HG03442 (cell line): ENCODE data around the gene TLE4.

Experiments
- ATAC-seq: cut with Tn5 transposase; IDR thresholded peaks from one replicate; pipeline ENCODE4 v1.9.1; 2021; ENCODE audit warnings: mild to moderate bottlenecking, moderate library complexity; ENCODE audit not compliant: unreplicated experiment

The TLE4 gene

DNA sequence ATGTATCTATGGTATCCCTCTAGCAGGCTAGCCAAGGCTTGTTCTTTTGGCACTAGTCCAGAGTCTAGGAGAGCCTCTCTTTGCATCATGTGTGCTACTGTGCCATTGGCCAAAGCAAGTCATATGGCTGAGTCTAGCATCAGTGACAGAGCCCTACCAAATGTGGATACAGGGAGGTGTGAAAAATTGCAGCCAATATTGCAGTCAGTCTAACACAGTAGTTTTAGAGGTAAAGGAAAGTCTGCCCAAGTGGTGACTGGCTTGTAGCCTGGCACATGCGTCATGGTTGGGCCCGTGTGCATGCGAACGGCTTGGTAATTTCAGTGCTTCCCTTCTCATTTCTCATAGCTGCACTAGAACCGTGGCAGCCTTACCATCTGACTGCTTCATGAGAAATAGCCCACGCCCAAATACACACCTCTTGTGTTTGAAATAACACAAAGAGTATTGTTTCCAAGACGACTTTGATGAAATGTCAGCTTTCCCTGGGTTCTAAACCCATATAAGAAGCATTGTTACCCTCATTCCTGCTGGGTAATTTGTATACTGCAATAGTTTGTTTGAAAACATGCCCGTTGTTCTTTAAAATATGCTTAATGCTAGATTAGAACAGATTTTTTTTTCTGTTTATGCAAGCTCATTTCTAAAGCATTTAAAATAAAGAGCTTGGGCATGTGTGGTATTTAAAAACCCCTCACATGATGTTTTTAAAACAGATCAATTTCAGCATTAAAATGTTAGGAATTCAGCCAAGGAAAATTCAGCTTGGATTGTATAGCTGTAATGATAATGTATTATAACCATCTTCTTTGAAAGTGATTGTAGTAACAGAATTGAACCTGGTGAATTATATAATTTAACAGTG, 113.2 kb downstream of the TLE4 start:
- ATAC-seq: no peak

DNA sequence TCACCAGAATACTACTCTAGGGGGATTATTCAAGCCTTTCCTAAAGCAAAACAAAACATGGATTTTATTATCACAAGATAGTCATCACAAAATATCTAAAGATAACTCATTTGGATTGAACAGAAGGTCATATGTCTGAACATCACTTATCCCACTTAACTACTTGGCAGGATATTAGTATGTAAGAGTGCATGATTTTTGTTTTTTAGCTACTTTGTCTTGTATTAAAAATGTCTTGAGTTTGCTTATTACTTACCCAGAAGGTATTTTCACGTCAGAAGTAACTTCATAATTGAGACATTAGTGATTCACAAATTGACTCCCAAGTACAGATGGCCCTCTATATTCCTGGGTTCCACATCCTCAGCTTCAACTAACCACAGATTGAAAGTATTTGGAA, 113.8 kb downstream of the TLE4 start:
- no peak for ATAC-seq

DNA sequence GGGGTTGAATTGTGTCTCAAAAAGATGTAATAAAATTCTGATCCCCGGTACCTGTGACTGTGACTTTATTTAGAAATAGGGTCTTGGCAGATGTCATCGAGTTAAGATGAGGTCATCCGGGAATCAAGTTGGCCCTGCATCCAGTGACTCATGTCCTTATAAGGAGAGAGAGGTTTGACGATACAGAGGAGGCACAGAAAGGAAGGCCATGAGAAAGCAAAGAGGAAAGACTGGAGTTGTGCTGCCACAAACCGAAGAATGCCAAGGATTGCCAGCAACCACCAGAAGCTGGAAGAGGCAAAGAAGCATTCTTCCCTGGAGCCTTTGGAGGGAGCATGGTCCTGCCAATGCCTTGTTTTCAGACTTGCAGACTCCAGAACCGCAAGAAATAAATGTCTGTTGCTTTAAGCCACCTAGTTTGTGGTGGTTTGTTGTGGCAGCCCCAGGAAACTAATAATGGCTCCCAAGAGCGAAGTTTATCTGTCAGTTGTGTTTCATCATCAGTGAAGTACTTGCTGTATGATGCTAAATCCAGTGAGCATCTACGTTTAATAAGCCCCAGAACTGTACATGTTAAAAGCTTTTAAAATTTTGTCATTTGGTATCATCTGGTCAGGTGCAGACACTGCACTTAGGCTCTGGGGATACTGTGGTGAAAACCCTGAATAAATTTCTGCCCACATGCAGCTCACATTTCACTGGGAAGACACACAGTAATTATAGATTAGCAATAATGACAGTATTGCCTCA, 114.8 kb downstream of the TLE4 start:
- ATAC-seq: no peak

DNA sequence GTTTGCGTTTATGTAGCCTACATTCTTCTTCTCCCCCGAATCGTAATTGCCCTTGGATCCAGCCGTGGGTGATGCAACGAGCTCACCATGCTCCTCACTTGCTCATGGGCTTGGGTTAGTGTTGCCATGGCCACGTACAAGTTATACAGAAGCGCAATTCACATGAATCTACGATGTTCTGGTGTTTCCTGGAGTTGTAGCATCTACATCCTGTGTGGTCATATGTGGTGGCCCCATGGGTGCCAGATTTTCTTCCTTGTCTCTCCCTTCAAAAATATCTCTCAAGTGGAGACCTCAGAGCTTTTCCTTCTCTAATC, 115.3 kb downstream of the TLE4 start:
- peak; percentile 49 for ATAC-seq

DNA sequence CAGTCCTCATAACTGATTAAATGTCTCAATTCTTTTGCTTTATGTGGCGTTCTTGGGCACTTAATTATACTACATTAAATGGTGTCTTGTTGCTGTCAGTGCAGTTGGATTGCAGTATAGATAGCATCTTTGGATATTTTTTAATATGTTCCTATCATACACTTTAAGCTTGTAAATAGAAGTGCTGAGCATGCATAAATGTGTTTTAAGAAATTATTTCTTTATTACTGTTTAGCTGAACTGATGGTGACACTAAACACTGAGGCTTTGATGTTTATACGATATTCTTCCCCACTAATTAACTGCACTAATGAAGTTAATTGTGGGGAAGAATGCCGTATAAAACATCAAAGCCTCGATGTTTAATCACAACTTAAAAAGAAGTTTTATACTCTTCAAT, 116.6 kb downstream of the TLE4 start:
- no peak for ATAC-seq

DNA sequence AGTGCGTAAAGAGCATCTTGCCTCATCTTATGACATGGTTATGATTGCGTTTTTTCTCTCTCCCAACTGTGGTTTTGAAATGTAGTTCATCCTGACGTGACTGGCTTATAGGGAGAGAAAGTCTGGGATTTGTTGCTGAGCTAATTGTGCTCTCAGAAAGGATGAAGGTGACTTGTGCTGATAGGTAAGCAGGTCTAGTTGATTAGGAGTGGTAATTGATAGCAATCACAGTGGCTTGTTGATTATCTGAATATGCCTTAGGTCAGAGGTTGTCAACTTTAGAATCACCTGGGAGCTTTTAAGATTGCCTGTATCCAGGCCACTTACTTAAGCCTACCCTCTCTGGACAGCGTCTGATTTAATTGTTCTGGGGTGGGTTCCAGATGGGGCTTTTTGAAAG, 117.8 kb downstream of the TLE4 start:
- ATAC-seq: no peak

DNA sequence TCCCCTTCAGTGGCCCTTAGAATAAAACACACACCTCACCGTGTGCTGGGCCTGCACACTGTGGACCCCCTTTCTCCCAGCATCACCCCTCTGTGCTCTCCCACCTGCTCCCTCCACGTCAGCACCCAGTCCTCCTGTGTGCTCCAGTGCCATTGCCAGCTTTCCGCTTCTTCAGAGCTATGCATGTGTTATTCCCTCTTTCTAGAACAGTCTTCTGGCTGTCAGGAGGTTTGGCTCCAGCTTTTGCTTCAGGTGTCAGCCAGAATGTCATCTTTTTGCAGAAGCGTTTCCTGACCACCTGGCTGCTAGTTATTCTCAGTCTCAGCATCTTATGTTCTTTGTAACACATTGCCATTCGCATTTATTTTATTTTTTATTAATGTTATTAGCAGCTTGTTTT, 119.7 kb downstream of the TLE4 start:
- no peak for ATAC-seq

DNA sequence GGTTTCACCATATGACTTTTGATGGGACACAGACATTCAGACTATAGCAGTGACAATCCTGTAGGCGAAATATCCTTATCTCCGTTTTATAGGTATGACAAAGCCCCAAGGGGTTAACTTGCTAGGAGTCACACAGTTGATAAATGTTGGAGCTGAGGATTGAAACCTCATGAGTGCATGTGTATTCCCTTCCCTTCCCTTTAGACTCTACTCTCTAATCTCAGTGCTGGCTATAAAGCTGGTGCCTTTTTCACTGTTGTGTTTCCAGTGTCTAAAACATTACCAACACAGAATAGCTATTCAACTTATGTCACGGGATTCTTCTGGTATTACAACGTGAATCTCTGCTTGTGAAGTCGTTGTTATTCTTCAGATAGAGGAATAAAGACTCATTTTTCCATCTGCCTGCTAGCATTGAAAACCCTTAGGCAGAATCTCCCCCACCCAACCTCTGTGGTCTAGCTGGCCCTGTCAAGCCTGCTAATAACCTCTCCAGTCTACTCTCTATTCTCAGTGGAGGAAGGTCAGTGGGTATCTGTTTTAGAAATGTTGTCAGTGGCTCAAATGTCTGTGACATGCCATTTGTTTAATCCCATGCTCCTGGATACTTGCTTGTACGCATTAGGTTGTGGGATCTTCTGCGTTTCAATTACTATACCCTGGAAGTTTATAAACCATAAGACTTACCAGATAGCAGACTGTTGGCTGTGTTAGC, 121.2 kb downstream of the TLE4 start:
- no peak for ATAC-seq

DNA sequence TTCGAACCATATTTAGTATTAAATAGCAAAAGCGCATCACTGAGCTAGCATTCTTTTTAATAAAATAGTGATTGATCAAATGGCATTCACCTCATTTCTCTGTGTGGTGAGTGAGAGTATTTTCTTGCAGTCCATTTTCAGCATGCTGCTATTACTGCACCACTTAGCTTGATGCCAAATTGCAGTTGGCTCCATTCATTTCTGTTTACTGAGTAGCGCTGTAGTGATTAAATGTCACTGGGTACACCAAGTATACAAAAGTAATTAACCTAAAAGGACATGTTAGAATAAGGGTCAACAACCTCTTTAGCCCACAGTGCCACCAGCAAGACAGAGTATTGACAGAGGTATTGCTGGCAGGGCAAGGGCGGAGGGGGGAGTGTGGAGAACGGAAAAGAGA, 122.0 kb downstream of the TLE4 start:
- no peak for ATAC-seq

DNA sequence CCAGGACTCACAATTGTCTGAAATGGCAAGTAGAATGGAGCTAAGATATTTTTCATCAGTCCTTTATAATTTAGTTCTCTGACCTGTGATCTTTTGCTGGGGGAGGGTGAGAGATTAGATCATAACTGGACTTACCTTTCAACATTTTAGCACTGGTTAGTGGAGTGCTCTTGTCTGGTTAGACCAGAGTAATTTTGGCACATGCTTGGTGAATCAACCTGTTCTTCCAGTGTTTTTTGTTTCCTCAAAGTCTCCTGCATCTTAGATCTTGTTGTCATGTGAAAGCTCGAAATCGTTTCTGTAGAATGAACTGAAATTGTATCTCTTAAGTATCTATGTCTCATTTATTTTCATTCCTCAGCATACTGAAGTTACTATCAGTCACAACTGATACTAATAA, 122.4 kb downstream of the TLE4 start:
- ATAC-seq: no peak

DNA sequence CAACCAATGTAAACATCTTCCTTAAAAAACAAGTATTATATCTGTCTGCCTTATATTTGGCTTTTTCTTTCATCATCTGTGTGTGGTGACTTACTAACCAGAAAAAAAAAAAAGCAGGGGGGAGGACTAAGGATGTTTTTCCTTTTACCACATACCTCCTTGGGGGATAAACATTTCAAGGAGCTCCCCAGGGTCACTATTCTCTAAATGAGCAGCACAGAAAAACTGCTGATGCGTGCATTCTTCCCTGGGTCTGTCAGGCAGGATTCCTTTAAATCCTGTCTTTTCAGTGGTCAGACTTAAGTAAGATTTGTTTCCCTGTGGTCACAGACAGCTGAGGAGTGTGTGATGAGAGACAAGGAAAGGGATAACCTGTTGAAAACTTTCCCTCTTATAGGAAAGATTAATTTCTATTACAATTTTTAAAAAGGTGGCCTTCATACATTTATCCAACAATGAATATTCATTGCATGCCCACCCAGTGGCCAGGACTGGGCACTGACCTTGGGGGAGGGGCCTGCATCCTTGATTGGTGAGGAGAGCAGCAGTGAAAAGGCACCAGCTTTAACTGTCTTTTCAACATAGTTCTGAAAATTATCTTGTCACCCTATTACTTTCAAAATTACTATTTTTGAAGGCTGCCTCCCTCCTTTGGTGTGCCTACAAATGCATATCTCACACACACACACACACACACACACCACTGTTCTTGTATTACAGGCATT, 123.1 kb downstream of the TLE4 start:
- no peak for ATAC-seq

DNA sequence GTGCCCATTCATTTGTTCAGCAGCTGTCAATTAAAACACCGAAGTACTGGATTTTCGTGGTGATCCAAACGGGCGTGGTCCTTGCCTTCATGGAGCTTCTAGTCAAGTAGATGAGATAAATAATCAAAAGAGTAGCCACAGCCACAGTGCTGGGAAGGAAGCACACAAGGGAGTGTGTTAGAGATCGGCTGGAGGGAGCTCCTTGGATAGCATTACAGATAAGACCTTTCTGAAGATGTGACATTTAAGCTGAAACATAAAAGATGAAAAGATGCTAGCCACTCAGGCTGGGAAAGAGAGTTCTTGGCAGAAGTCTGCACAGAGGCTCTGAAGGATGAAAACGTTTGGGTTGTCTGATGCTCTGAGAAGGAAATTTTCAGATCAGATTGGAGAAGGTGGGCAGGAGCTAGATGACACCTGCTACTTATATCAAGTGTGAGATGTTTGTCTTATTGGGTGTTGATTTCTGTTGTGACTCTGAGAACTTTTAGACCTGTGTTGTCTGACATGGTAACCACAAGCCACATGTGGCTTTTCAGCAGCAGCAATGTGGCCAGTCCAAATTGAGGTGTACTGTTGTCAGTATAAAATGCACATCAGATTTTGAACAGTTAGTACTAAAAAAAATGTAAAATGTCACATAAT, 123.9 kb downstream of the TLE4 start:
- ATAC-seq: peak; percentile 73

DNA sequence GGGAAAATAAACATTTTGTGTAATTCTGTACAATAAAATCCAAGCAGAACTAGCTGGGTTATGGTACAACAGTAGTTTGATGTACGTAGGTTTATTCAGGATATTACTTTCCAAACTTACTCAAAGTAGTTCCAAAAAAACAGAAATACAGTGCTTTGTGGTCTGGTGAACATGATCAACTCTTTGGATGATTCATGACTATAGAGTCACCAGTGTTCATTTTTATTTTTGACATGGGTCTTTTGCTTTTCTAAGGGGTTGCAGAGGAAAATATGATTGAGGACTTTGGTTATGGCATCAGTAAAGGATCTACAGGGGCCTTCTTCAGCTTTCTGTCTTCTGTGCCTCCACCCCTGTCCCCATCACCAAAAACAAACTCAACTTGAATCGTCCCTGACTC, 127.2 kb downstream of the TLE4 start:
- ATAC-seq: no peak

DNA sequence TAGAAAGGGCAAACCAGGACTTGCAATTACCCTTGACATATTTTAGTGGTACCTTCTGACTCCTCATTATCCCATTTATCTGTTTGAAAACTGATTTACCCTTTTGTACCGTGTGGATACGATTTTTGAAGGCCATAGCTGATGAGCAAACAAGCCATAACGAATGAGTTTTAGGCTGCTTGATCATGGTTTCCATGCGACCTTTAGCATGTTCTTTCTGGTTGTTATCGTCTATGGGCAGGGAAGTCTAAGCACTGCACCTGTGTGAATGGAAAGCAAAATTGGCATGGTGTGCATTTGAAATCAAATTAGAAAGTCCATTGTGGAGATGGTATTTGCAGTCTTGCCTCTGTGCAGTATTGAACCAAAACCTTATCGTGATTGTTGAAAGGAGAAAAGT, 127.7 kb downstream of the TLE4 start:
- ATAC-seq: no peak

DNA sequence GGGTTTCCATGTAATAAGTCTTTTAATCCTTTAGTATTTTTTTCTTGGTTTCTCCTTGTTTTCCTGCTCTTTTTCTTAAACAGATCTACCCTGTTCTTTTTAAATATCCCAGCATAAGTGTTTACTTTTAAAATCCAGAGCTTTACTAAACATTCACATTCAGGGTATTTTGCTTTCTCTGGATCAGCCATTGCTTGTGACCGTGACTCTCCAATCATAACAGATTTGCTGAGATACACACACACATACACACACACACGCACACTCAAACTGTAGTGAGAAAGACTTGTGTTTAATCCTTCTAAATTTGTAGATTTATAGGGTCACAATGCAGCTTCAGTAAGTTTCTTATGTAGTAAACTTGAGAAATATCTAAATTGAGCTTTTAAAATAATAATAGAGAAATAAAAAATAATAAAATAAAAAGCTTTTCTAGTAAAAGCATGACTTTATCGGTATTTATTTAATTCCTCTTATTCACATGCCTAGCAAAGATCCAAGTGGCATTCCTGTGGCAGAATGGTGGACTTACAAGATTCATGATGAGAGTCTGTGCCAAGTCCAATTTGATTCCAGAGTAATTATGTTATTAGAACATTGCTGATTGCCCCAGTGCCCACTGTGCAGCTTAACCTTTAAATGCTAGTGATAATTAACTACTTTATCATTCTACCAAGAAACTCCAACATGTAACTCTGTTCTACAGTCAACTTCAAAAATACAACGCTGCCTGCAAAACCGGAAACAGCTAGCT, 129.0 kb downstream of the TLE4 start:
- no peak for ATAC-seq

DNA sequence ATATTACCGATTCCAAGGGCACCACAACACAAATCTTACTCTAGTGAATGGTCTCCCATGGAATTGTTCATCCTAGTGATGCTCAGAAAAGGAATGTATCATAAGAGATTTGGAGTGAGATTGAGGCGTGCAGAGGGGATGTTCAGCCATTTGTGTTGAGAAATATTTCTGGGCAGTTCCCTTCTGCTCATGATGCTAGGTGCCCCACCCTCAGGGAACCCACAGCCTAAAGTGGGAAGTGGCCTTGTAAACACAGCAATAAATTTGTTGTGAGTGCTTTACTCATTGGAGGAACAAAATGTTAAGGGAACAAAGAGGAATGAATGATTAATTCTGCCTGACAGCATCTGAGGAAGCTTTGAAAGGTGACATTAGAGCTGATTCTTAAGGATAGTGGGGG, 129.9 kb downstream of the TLE4 start:
- ATAC-seq: no peak

DNA sequence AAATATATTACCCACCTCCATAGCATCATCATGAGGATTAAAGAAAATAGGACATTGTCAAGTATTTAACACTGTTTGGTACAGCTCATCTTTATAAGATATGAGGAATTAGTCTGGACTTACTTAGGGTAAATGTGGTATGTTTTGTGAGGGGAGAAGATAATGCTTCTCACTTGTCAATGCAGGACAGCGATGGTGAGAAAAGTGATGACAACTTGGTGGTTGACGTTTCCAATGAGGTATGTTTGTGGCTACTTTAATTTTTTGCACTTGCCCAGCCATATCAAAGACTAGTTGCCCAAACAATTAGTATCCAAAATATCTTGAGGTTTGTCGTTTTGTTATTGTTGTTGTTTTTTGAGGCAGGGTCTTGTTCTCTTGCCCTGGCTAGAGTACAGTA, 133.9 kb downstream of the TLE4 start:
- ATAC-seq: no peak

DNA sequence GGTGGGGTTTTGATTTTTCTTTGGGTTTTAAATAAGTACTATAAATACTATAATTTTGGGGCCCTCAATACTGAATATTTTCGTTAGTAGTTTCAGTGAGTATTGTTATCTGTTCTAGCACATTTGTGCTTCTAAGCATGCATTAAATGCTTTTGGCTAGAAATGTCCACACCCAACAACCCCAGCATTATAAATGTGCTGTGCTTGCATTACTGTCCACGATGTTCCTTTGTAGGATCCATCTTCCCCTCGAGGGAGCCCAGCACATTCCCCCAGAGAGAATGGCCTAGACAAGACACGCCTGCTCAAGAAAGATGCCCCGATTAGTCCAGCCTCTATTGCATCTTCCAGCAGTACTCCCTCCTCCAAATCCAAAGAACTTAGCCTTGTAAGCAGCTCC, 134.7 kb downstream of the TLE4 start:
- ATAC-seq: no peak

DNA sequence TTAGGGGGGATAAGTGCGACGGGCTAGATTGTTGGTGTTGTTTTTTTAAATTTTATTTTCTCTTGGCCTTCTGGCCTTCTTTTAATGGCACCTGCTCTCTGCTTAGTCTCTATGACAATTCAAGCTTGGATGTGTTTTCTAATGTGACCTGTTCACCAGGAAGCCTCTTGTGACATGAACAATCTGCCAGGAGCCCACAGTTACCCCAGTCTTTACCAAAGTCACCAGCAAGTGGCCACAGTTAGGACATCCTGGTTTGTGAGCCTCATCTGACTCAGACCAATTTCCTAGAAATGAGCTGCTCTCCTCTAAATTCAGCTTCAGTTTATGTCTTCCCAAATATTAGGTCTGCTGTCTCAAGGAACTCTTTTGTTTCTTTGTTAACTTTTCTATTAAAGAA, 135.8 kb downstream of the TLE4 start:
- no peak for ATAC-seq

DNA sequence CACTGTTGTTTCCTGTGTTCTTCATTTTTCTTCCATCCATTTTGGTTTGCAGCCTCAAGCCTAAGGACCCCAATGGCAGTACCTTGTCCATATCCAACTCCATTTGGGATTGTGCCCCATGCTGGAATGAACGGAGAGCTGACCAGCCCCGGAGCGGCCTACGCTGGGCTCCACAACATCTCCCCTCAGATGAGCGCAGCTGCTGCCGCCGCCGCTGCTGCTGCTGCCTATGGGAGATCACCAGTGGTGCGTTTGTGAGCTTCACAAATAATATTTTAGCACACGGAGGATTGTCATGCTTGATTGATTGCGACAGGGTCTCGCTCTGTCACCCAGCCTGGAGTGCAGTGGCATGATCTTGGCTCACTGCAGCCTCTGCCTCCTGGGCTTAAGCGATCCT, 136.8 kb downstream of the TLE4 start:
- ATAC-seq: no peak
